Measurements from ENCODE around the gene E2F7. TPM values are rescaled to one million over a fixed set of nuclear protein-coding genes. Genes with fewer than 3 reads are reported as not detected.
A peak's percentile ranks its signal among the peaks of the same experiment; 100 is the strongest.

E2F7 gene
- total and polyA plus RNA-seq, 2 of the 13 experiments (the other 11 are each of a cell fraction or from before 2014, with no cell fraction given) = 1.7 to 7.3 TPM

DNA sequence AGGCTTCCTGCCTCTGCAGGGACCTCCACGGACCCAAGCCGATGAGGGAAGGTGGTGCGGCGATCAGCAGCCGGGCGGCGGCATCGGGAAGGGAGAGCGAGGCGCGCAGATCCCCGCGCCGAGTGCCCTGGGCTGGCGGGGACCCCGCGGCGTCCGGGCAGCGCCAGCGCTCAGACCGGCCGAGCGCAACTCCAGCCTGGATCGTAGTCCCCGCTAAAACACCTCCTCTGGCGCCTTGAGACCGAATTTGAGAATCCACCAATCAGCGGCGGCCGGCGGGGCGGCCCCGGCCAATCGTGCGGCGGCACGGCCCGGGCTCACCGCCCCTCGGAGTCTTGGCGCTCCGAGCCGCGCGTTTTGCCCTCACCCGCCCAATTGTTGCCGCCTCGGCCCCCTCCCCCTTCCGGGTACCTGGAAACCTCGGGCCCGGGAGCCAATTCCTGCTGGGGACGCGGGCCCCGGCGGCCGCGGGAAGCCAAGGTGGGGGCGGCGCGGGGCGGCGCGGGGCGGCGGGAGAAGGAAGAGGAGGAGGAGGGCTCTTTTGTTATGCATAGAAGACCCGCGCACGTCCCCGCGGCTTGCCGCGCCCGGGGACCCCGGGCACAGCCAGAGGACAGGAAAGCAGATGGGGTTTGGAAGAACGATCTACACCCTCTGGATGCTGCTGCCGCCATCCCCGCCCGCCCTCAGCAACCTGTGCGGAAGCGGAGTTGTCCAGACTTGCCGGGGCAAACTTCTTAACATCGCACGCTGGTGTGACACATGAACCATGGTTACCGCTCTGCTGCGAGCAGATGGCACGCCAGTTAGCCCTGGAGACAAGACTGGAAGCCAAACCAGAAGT, at the start of gene E2F7 (continued):
- TF ChIP-seq ZNF609 (CRISPR knock-in tag; IDR thresholded peaks at IDR 0.05; ENCODE audit: borderline replicate concordance) = no peak
- TF ChIP-seq ZNF224 (CRISPR knock-in tag; IDR thresholded peaks at IDR 0.05) = peak; percentile 84; the same call in 1 of the 2 replicates
- no peak for TF ChIP-seq ZNF782 (CRISPR knock-in tag; IDR thresholded peaks at IDR 0.05; ENCODE audit: borderline replicate concordance)
- TF ChIP-seq JUNB (CRISPR knock-in tag; IDR thresholded peaks at IDR 0.05; ENCODE audit: borderline replicate concordance) = no peak
- TF ChIP-seq TSC22D2 (CRISPR knock-in tag; IDR thresholded peaks at IDR 0.05; ENCODE audit: borderline replicate concordance) = no peak
- TF ChIP-seq HNRNPUL1 (IDR thresholded peaks at IDR 0.05; ENCODE audit: low read depth, low read length) = no peak
- peak; percentile 90 for TF ChIP-seq TFDP1 (CRISPR knock-in tag; IDR thresholded peaks at IDR 0.05; ENCODE audit: borderline replicate concordance)
- TF ChIP-seq HOXA3 (CRISPR knock-in tag; IDR thresholded peaks at IDR 0.05) = 0 out of 2 replicates have a peak, but pooled peaks have one; percentile 20
- peak; percentile 27; the same call in 1 of the 2 replicates for TF ChIP-seq KLF6 (CRISPR knock-in tag; IDR thresholded peaks at IDR 0.05)
- TF ChIP-seq, protein P1, sequence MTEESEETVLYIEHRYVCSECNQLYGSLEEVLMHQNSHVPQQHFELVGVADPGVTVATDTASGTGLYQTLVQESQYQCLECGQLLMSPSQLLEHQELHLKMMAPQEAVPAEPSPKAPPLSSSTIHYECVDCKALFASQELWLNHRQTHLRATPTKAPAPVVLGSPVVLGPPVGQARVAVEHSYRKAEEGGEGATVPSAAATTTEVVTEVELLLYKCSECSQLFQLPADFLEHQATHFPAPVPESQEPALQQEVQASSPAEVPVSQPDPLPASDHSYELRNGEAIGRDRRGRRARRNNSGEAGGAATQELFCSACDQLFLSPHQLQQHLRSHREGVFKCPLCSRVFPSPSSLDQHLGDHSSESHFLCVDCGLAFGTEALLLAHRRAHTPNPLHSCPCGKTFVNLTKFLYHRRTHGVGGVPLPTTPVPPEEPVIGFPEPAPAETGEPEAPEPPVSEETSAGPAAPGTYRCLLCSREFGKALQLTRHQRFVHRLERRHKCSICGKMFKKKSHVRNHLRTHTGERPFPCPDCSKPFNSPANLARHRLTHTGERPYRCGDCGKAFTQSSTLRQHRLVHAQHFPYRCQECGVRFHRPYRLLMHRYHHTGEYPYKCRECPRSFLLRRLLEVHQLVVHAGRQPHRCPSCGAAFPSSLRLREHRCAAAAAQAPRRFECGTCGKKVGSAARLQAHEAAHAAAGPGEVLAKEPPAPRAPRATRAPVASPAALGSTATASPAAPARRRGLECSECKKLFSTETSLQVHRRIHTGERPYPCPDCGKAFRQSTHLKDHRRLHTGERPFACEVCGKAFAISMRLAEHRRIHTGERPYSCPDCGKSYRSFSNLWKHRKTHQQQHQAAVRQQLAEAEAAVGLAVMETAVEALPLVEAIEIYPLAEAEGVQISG (CRISPR knock-in tag; IDR thresholded peaks at IDR 0.05) = peak; percentile 57
- TF ChIP-seq, protein P2, sequence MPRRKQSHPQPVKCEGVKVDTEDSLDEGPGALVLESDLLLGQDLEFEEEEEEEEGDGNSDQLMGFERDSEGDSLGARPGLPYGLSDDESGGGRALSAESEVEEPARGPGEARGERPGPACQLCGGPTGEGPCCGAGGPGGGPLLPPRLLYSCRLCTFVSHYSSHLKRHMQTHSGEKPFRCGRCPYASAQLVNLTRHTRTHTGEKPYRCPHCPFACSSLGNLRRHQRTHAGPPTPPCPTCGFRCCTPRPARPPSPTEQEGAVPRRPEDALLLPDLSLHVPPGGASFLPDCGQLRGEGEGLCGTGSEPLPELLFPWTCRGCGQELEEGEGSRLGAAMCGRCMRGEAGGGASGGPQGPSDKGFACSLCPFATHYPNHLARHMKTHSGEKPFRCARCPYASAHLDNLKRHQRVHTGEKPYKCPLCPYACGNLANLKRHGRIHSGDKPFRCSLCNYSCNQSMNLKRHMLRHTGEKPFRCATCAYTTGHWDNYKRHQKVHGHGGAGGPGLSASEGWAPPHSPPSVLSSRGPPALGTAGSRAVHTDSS (CRISPR knock-in tag; conservative IDR thresholded peaks at IDR 0.05) = no peak
- TF ChIP-seq TRIM24 (CRISPR knock-in tag; IDR thresholded peaks at IDR 0.05) = no peak
- TF ChIP-seq ATF7-NPFF (CRISPR knock-in tag; IDR thresholded peaks at IDR 0.05; ENCODE audit: low read depth) = no peak
- TF ChIP-seq ZNF503 (CRISPR knock-in tag; IDR thresholded peaks at IDR 0.05) = no peak
- no peak for TF ChIP-seq ZZZ3 (CRISPR knock-in tag; IDR thresholded peaks at IDR 0.05; ENCODE audit: borderline replicate concordance)
